Measurements from ENCODE around the gene SMG6.

DNA sequence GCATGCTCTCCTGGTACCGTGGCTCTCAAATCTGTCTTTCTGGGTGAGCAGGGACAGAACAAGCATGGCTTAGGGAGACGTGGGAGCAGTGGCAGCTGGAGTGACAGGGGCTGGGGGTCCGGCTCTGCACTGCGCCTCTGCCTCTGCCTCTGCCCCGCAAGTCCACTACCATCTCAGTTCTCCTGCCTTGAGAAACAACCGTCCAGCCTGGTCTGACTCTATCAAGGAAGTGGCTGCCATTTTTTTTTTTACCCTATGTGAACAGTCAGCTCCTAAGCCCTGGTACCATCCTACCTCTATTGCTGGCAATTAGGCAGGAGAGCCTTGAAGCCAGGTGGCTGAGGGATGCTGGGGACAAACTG lies 232.6 kb downstream of the SMG6 start:
- TF ChIP-seq CTCF (IDR thresholded peaks at IDR 0.05) = no peak
- no peak for TF ChIP-seq POLR2A (IDR thresholded peaks at IDR 0.05)

All from esophagus squamous epithelium (tissue), 4 donors.